B cell (primary cell): ENCODE data around the gene HOXC4.
"Not testable (repeated sequence)": the region's sequence is repeated elsewhere in the genome, so short reads cannot be mapped to it uniquely, and the experiment has no call there.

Experiments
- CTCF ChIP-seq: fragments of 200-600 bp; IDR thresholded peaks from one replicate; pipeline ENCODE4 v1.8.0; 2022; ENCODE audit warnings: antibody characterized with exemption, mild to moderate bottlenecking
- EZH2 ChIP-seq: IDR thresholded peaks from 2 replicates; pipeline ENCODE4 v1.6.1; 2012; ENCODE audit warnings: borderline replicate concordance, low read depth, mild to moderate bottlenecking, moderate library complexity, low read length; ENCODE audit not compliant: insufficient read depth, poor library complexity, severe bottlenecking

GRCh38 chr12:54089465-54089864 lies 35.8 kb downstream of the HOXC4 start:
- not testable (repeated sequence) for TF ChIP-seq CTCF, EZH2
